ENCODE data around the gene B9D1.

Gene B9D1

GRCh38 chr17:19386051-19386929, 23.8 kb upstream of the B9D1 start:
- H3K4me2 ChIP-seq (ENCODE audit: low read length) = no peak overlapping the region
- H3F3A ChIP-seq (ENCODE audit: control insufficient read depth, insufficient read depth) = no peaks in the 10 kb centered on the region
- H3K4me1 ChIP-seq (ENCODE audit: control insufficient read depth, low read length) = 0 out of 2 replicates have a peak, but pooled peaks cover 3% of the 10 kb centered on the region
- H3K27ac ChIP-seq (ENCODE audit: low read depth, low read length) = no peak overlapping the region
- no peaks in the 10 kb centered on the region for H3K9me2 ChIP-seq (replicated peaks; ENCODE audit: control insufficient read depth, low read length)
- no peaks in the 10 kb centered on the region for H3K9me3 ChIP-seq (ENCODE audit: control insufficient read depth, insufficient read depth, low read length)
- H3K36me3 ChIP-seq (ENCODE audit: control insufficient read depth, low read length) = peaks cover 11% of the 10 kb centered on the region
- H3K79me2 ChIP-seq (ENCODE audit: control insufficient read depth, low read length) = no peaks in the 10 kb centered on the region
- no peak for TF ChIP-seq EZH2phosphoT487 (IDR thresholded peaks at IDR 0.05; ENCODE audit: borderline replicate concordance, low read length)
- TF ChIP-seq CTCF (IDR thresholded peaks at IDR 0.05; ENCODE audit: low read depth, low read length, poor library complexity, severe bottlenecking) = no peak
- no peaks in the 10 kb centered on the region for H4K20me1 ChIP-seq (ENCODE audit: control insufficient read depth, insufficient read depth, low read depth, low read length)
- H3K4me3 ChIP-seq (ENCODE audit: low read length) = no peak overlapping the region
- peaks cover 21% of the 10 kb centered on the region for H3K27me3 ChIP-seq (ENCODE audit: control insufficient read depth, low read length)

- no peaks in the 10 kb centered on the region for H3F3A ChIP-seq (ENCODE audit: control insufficient read depth, insufficient read depth)
- no peak overlapping the region for H3K4me2 ChIP-seq (ENCODE audit: low read length)
- H3K4me1 ChIP-seq (ENCODE audit: control insufficient read depth, low read length) = 0 out of 2 replicates have a peak, but pooled peaks cover 3% of the 10 kb centered on the region
- no peak for TF ChIP-seq CTCF (IDR thresholded peaks at IDR 0.05; ENCODE audit: low read depth, low read length, poor library complexity, severe bottlenecking)
- no peak for TF ChIP-seq EZH2phosphoT487 (IDR thresholded peaks at IDR 0.05; ENCODE audit: borderline replicate concordance, low read length)
- peaks cover 15% of the 10 kb centered on the region for H3K27me3 ChIP-seq (ENCODE audit: control insufficient read depth, low read length)
- no peak overlapping the region for H3K4me3 ChIP-seq (ENCODE audit: low read length)
- no peak overlapping the region for H3K27ac ChIP-seq (ENCODE audit: low read depth, low read length)
- H3K9me3 ChIP-seq (ENCODE audit: control insufficient read depth, insufficient read depth, low read length) = no peaks in the 10 kb centered on the region
- H3K79me2 ChIP-seq (ENCODE audit: control insufficient read depth, low read length) = no peaks in the 10 kb centered on the region
- H3K36me3 ChIP-seq (ENCODE audit: control insufficient read depth, low read length) = peaks cover 18% of the 10 kb centered on the region
- H4K20me1 ChIP-seq (ENCODE audit: control insufficient read depth, insufficient read depth, low read depth, low read length) = no peaks in the 10 kb centered on the region
- H3K9me2 ChIP-seq (replicated peaks; ENCODE audit: control insufficient read depth, low read length) = no peaks in the 10 kb centered on the region
Observed at GRCh38 chr17:19385521-19385983, 23.0 kb upstream of the B9D1 start.

DNA sequence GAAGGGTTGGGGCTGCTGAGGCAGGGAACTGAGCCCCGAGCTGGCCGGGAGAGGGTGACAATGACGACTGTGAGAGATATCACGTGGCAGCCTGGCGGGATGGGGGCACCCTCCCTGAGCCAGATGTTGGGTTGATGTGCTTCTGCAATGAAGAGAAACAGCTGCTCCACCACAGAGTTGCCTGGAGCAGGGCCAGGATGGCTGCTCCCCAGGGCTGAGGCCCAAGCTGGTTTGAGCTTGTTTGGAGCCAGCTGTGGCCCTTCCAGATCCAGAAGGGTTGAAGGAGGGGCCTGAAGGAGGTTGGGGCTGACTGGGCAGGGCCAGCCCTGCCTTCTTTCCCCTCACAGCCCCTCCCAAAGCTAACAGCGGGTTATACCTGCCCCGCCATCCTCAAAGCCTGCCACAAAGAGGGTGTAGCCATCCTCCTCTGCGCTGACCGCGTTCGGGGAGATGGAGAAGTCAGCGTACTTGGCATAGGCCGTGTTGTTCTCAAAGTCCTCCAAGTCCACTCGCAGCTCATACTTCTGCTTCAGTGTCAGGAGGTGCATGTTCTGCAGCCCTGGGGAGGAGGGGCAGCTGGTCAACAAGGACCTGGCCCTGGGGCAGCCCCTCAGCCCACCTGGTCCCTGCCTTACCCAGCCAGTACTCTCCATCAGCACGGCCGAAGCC, 22.3 kb upstream of the B9D1 start:
- Histone ChIP-seq H3K27ac (ENCODE audit: low read depth, low read length) (no peak overlapping the region), H3F3A (ENCODE audit: control insufficient read depth, insufficient read depth) (no peaks in the 10 kb centered on the region), H3K4me2 (ENCODE audit: low read length) (no peak overlapping the region), H3K9me3 (ENCODE audit: control insufficient read depth, insufficient read depth, low read length) (no peaks in the 10 kb centered on the region), H3K4me3 (ENCODE audit: low read length) (no peak overlapping the region), H4K20me1 (ENCODE audit: control insufficient read depth, insufficient read depth, low read depth, low read length) (no peaks in the 10 kb centered on the region), H3K79me2 (ENCODE audit: control insufficient read depth, low read length) (no peaks in the 10 kb centered on the region), H3K36me3 (ENCODE audit: control insufficient read depth, low read length) (peaks cover 25% of the 10 kb centered on the region), H3K9me2 (replicated peaks; ENCODE audit: control insufficient read depth, low read length) (no peaks in the 10 kb centered on the region), H3K4me1 (ENCODE audit: control insufficient read depth, low read length) (0 out of 2 replicates have a peak, but pooled peaks cover 3% of the 10 kb centered on the region), H3K27me3 (ENCODE audit: control insufficient read depth, low read length) (peaks cover 8% of the 10 kb centered on the region; the same call in 1 of the 2 replicates)
- TF ChIP-seq EZH2phosphoT487 (IDR thresholded peaks at IDR 0.05; ENCODE audit: borderline replicate concordance, low read length) (no peak), CTCF (IDR thresholded peaks at IDR 0.05; ENCODE audit: low read depth, low read length, poor library complexity, severe bottlenecking) (no peak)
